GM19438 (cell line): ENCODE data around the gene GNPAT.
A peak's percentile ranks its signal among the peaks of the same experiment; 100 is the strongest.

Experiments
- ATAC-seq: cut with Tn5 transposase; IDR thresholded peaks from one replicate; pipeline ENCODE4 v1.9.1; 2021; ENCODE audit warnings: low read depth; ENCODE audit not compliant: unreplicated experiment

The GNPAT gene

DNA sequence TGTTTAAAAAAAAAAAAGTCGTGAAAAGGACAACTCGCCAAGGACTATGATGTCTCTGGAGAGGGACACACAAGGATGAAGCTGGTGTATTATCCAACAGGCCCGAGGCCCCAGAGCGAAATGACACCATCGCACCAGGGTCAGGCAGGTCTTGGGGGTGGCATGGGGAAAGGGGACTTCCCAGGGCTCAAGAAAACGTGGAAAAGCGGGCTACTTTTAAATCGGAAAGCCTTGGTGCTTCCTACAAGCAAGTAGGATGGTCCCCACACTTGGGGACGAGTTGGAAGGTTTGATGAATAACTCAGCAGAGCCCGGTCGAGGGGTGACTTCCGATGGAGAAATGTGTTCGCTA, 505 bp upstream of the GNPAT start:
- no peak for ATAC-seq

DNA sequence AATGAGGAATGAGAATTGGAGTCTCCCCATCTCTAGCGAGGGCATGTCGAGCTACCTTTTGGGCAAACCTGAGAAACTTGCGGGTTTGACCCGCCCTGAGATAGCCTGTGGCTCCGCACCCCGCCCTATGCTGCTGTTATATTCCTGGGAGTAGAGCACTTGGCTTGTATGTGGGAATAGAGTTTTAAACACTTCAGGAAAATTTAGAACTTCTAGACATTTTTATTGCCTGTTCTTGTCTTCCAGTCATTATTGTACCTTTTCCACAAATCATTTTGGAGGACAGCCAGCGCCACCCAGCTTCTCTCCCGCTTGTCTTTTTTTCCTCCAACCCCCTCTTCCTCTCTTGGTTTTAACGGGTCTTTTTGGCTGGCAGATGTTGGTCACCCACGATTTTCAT, 738 bp downstream of the GNPAT start:
- peak; percentile 28 for ATAC-seq

DNA sequence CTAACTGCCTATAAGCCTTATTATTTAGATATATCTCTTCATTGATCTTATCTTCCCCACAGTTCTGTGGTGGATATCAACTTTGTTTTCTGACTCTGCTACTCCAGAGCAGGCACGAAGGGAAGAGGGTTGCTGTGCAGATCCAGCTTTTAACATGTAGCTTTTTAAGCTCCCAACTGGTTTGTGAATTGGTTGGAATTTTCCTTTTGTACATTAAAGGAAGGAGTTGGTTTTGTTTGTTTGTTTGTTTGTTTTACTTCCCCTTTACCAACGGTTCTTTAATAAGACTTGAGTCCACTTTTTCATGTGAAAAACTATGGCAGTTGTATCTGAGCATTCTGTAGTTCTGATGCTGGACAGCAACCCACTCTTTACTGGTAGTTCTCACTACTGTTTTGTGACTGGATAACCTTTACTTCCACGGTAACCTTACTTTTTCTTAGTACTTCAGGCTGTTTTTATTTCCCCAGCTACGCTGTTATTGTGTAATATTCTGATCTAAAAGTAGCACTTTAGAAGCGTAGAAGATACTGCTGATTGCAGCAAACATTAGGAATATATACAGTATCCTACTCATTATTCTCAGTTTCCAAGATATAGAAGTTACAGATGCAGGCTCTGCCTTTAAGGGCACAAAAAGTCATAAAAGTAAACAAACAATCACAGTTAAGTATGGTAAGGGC, 1.6 kb downstream of the GNPAT start:
- ATAC-seq: no peak

DNA sequence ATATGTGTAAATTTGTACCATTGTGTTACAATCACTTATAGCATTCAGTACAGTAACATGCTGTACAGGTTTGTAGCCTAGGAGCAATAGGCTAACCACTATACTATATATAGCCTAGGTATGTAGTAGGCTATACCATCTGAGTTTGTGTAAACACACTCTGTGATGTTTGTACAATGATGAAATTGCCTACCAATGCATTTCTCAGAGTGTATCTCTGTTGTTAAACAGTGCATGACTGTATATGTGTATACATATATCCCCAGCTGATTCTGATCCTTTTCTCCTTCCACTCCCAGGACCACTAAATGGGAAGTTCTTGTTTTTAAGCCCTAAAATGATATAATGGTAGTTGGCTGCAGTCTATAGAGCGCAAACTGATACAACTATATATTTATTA, 7.8 kb downstream of the GNPAT start:
- ATAC-seq: no peak

DNA sequence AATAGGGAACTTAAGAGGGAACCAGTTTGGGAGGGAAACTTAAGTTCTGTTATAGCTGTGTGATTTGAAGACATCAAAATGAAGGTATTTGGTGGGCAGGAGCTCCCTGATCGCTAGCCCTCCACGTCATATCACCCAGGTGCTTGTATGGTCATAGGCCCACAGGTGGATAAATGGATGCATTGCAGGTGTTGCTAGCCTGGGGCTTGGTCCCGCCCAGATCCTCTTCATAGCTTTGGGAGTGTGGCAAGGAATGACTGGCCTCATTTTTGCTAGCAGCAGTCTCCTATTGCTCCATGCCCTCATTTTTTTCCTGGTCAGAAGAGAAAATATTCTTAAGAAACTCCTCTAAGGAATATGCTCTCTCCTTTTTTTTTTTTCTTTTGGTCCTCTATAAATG, 11.3 kb downstream of the GNPAT start:
- no peak for ATAC-seq

DNA sequence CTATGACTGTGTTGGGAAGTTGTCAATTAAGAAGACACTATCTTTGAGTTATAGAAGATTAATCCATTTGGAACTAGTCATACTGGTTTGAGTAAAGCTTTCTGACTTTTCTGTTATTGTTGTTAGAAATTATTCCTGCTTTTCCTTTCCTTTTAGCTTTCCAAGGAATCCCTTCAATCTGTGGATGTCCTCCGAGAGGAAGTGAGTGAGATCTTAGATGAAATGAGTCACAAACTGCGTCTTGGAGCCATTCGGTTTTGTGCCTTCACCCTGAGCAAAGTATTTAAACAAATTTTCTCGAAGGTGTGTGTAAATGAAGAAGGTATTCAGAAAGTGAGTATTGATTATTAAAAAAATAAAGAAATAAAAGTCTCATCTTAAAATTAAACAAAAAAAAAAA, 19.3 kb downstream of the GNPAT start:
- no peak for ATAC-seq

DNA sequence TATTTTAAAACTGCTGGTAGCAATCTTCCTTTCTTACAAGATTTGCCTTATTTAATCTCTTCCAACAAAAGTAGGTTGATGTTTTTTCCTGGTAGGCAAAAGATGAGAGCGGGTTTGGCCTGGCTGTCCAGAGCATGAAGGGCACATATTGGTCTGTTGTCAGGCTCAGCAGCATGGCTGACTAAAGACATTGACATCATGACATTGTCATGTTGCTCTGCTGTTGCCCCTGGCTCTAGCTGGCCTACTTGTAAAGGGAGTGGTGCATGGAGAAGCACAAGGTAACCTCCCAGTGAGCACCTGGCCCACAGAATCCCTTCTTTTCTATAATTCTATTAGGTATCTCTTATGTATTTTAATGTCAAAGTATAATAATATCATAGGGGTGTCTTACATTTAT, 23.6 kb downstream of the GNPAT start:
- no peak for ATAC-seq

DNA sequence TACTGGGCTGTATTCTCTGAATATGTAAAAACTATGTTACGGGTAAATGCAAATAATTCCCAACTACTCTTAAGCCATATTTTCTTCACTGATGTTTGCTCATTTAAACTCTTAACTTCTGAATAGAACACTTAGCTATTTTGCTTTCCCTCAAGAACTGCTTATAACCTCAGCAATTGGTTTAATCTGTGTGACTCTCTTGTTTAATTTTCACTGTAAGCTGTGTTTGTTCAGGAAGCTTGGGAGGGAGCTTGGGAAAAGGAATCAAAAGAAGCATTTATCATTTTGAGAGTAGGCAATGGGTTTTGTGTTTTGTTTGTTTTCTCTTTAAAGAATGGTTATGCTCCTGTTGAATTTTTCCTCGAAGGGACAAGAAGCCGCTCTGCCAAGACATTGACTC, 24.4 kb downstream of the GNPAT start:
- no peak for ATAC-seq

DNA sequence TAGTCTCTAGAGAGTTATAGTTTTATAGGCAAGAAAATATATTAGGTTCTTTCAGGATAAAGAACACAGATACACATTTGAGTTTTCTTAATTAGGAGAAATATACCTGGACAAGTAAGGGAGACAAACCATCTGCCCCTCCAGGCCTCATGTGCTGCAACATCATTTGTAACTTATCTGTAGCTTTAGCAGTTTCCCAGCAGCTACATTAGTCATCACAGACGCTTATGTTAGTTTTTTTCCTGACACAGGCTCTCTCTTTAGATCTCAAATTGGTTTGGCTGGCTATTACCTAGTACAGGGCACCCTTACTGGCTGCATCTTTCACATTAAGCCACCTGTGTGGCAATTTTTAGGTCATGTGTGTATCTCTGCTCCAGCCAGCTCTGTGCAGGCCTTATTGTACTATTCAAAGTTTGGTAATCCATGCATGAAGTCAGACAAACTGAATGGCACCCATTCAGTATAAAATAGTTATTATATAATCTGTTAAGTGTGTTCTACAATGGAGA, 25.9 kb downstream of the GNPAT start:
- no peak for ATAC-seq

DNA sequence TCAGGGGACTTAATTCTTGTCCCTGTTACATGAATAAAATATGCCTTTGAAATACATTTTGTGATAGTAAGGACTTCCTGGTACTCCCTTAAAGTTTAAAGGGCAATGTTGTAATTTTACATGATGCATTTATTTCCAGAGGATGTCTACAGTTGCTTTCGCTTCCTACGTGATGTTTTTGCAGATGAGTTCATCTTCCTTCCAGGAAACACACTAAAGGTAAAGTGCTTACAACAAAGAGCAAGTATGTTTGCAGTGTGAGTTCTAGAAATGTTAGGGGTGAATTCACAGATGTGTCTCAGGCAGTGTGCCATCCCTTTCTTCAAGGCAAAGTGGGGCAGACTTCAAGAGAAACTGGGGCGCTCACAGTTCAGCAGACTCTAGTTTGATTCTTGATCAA, 31.2 kb downstream of the GNPAT start:
- ATAC-seq: no peak

DNA sequence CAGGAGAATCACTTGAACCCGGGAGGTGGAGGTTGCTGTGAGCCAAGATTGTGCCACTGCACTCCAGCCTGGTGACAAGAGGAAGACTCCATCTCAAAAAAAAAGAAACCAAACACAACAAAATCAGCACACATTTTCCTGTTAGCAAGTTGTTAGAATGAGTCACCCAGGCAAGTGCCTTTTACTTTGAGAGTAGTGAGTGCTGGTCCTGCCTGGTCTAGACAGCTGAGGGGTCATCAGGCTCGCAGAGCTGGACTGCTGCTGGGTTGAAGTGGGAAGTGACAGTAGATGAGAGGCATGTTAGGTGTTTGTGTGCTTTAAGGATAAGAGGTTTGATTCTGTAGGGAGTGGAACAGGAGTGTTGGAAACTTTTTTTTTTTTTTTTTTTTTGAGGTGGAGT, 31.9 kb downstream of the GNPAT start:
- no peak for ATAC-seq

DNA sequence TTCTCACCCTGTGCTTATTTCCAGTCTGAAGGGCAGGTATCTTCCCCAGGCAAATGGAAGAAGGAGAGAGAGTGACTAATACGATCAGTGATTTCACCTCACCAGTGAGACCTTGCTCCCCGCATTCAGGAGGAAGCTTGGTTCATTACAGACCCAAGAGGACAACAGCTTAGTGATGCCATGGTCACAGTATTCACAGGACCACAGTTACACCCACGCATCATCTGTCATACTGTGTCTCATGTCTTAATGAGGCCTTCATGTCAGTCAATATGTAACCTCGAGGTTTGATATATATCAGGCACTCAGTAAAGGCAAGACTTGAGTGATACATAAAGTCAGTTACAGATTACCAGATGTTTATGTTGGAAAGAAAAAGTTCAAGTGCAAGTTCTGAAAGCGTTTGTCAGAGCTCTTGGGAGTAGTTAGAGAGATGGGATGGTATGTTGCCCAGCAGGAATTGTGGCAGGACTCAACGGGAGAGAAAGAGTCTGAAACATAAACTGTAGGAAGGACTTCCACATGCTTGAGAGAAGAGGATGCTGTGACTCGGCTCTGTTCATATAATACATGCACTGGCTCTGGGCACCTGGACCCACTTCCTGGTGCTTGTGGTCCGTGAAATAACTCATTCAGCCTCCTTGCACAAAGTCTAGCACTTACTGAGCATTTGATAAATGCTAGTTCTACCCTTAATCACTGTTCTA, 33.3 kb downstream of the GNPAT start:
- ATAC-seq: no peak

DNA sequence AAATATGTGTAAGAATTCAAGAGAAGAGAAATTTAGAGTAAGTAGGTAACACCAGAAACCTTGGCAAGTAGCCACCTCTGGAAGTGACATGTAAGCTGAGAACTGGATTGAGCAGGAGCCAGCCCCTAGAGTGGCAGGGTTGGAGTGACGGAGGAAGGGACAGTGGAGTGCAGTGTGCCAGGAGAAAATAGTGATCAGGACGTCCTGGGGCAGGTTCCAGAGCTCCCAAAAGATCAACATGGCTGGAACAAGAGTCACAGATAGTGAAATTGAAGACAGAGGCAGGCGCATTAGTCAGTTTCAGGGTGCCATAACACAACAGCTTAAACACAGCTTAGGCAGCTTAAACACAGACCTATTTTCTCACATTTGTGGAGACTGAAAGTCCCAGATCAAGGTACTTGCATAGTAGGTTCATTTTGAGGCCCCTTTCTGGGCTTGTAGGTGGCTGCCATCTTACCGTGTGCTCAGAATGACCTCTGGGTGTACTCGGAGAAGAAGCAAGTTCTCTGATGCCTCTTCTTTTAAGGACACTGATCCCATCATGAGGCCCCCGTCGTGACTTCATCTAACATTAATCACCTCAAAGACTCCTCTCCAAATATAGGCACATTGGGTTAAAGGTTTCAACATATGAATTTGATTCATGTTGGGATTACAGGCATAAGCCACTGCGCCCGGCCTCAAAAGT, 37.2 kb downstream of the GNPAT start:
- ATAC-seq: no peak

DNA sequence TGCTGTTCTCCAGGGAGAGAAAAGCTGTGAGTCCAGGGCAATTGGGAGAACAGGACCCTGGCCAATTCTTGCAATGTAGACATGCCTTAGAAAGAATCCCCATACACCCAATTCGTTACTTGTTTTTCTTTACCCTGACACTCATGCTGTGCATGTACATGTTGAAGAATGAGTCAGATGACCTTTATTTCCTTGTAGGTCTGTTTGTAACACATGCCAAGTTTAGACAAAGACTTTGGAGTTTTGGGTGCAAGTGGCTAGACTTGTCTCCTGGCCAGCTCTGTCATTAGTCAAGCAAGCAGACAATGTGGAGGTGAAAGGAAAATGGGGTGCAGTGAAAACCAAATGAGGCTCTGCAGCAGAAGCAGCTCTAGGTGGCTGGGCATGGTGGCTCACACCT, 38.1 kb downstream of the GNPAT start:
- no peak for ATAC-seq

DNA sequence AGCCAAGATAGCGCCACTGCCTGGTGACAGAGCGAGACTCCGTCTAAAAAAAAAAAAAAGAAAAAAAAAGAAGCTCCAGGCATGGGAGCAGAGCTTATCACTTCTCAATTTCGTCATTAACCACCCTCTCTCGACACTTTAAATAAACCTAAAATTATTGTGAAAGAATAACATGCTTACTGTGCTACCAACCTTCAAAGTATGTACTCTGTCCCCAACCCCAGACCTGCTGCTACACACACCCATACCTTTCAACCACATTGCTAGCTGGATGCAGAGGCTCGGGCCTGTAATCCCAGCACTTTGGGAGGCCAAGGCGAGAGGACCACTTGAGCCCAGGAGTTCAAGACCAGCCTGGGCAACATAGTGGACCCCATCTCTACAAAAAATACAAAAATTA, 38.7 kb downstream of the GNPAT start:
- no peak for ATAC-seq

DNA sequence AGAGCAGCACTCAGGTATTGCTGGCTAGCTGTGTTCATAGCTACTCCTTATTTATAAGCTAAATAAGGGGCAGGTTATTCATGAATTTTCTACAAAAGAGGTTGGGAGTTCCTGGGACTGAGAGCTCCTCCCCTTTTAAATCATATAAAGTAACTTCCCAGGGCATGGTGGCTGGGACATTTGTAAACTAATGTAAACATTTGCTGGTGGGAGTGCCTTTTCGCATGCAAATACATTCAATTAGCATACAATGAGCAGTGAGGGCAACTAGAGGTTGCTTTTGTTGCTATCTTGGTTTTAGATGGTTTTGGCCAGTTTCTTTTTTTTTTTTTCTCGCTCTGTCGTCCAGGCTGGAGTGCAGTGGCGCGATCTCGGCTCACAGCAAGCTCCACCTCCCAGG, 43.4 kb downstream of the GNPAT start:
- no peak for ATAC-seq

DNA sequence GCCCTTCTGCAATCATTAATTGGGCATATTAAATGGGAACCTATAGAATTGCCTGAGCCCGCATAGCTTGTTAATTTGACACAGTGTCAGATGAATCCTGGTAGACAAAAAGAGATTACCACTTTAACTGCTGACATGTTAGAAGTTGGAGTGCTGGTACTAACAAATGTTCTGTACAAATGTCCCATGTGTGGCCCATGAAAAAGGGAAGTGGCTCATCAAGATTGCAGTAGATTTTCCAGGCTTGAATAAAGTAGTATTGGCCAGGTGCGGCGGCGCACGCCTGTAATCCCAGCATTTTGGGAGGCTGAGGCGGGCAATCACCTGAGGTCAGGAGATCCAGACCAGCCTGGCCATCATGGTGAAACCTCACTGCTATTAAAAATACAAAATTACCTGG, 45.6 kb downstream of the GNPAT start:
- ATAC-seq: no peak

DNA sequence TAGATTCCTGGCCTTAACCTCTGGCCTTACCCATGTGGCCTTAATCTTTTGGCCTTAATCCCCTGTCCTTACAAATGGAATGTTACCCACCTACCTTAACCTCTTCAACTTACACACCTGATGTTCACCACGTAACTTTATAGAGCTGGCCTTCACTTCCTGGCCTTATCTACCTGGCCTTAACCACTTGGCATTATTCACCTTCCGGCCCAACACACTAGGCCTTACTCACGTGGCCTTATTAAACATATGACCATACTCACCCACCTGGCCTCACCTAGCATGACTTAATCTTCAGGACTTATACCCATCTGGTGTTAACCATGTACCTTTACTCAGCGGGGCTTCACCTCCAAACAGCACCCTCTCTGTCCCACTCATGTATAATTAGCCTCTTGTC, 54.9 kb downstream of the GNPAT start:
- no peak for ATAC-seq

DNA sequence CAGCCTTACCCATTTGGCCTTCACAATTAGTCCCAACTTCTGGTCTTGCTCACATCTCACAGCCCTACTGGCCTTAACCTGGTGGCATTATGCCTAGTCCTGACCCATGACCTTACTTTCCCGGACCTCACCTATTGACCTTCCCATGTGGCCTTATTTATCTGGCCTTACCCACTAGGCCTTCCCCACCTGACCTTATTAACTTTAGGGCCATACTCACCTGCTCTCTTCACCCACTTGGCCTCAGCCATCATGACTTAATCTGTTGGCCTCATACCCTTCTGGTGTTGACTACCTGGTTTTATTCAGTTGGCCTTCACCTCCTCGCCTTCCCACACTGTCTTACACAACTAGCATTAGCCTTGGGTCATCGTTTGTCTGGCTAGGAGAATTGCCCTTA, 61.0 kb downstream of the GNPAT start:
- no peak for ATAC-seq

DNA sequence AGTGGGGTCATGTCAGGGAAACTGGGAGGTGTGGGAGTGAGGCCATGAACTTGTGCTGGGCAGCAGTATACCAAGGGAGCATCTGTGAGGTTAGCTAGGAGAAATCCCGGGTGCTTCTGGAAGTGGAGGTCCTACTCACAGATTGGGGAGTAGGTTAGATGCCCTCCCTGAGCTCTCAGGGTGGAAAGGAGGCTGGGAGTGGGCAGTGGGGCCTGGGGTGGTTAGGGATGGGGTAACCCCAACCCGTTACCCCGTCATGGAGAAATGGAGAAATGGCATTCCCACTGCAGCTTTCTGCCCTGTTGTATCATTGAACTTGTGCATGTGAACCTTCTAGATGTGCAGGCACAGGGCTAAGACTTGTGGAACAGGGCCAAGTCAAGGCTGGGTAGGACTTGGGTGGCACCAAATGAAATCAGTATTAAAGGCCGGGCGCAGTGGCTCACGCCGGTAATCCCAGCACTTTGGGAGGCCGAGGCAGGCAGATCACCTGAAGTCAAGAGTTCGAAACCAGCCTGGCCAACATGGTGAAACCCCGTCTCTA, 69.5 kb downstream of the GNPAT start:
- no peak for ATAC-seq

DNA sequence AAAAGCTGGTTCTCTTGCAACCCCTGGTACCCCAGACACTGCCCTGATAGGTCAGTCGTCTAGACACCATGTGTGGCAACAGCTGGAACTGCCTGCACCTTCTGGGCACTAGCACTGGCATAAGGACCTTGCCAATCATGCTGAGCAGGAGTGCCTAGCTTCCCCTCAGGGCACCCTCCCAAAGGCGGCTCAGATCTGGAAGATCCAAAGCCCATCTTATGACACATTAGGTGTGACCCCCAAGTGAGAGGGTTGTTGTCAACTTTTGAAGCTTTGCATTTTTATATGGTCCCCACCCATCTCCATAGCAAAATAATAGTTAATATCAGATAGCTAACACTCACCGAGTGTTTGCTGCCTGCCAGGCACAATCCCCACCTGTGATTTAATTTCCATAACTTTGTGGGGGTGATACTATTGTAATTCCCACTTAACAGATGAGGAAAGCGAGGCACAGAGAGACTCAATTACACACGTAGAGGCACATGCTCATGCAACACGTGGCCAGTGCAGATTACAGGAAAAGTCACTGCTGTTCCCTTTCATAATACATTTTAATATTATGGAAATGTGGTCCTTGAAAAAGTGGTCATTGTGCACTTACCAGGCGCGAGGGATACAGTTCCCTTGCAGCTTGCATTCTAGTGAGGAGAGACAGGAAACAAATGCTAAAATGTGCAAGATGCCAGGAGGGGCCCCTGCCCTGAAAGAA, 70.9 kb downstream of the GNPAT start:
- ATAC-seq: no peak
